ENCODE data around the gene SYDE1. TPM values are rescaled to one million over a fixed set of nuclear protein-coding genes. Genes with fewer than 3 reads are reported as not detected.

SYDE1 gene
- total and polyA plus RNA-seq, 10 of the 15 experiments (the other 5 are each of a cell fraction or from before 2014, with no cell fraction given) = not detected

- TF ChIP-seq NKRF (conservative IDR thresholded peaks at IDR 0.05) = peak; percentile 69; the same call in 1 of the 2 replicates
- no peak for TF ChIP-seq ZNF217 (IDR thresholded peaks at IDR 0.05)
- TF ChIP-seq SREBF2 (IDR thresholded peaks at IDR 0.05; ENCODE audit: low read length) = no peak
- TF ChIP-seq SUPT20H (IDR thresholded peaks at IDR 0.05; ENCODE audit: borderline replicate concordance, control insufficient read depth, low read depth, low read length) = no peak
- no peak for TF ChIP-seq STAT3 (IDR thresholded peaks at IDR 0.05; ENCODE audit: low read depth, low read length)
- TF ChIP-seq MXI1 (IDR thresholded peaks at IDR 0.05; ENCODE audit: low read depth, low read length) = peak; percentile 38; the same call in 1 of the 2 replicates
- TF ChIP-seq RUNX3 (IDR thresholded peaks at IDR 0.05; ENCODE audit: low read length) = 0 out of 2 replicates have a peak, but pooled peaks have one; percentile 9
- peak; percentile 83 for TF ChIP-seq LARP7 (IDR thresholded peaks at IDR 0.05)
- TF ChIP-seq RFX5 (IDR thresholded peaks at IDR 0.05; ENCODE audit: low read depth, low read length) = peak; percentile 42; the same call in 1 of the 2 replicates
- TF ChIP-seq ASH2L (IDR thresholded peaks at IDR 0.05; ENCODE audit: borderline replicate concordance, low read depth) = no peak
- TF ChIP-seq NR2F1 (conservative IDR thresholded peaks at IDR 0.05) = peak; percentile 98
- no peak for TF ChIP-seq BRCA1 (IDR thresholded peaks at IDR 0.05; ENCODE audit: low read depth, low read length)
- TF ChIP-seq REST (IDR thresholded peaks at IDR 0.05; ENCODE audit: low read depth, low read length) = no peak
- TF ChIP-seq PRDM15 (CRISPR knock-in tag; IDR thresholded peaks at IDR 0.05) = peak; percentile 93
- peak; percentile 91; the same call in 1 of the 2 replicates for TF ChIP-seq RB1 (IDR thresholded peaks at IDR 0.05; ENCODE audit: borderline replicate concordance)
- TF ChIP-seq ZBTB11 (CRISPR knock-in tag; IDR thresholded peaks at IDR 0.05) = peak; percentile 69
Observed at GRCh38 chr19:15125232-15126067, 18.2 kb downstream of the SYDE1 start (continued).
